HG03520 (cell line): ENCODE data around the gene MCC.
A peak's percentile ranks its signal among the peaks of the same experiment; 100 is the strongest.

ENCODE experiments used
- ATAC-seq: cut with Tn5 transposase; IDR thresholded peaks from one replicate; pipeline ENCODE4 v1.9.1; 2021; ENCODE audit warnings: mild to moderate bottlenecking, moderate library complexity; ENCODE audit not compliant: unreplicated experiment

The MCC gene

GRCh38 chr5:113043491-113043931, 444.7 kb downstream of the MCC start:
- ATAC-seq = no peak

GRCh38 chr5:113042491-113043243, 445.6 kb downstream of the MCC start:
- no peak for ATAC-seq

- no peak for ATAC-seq
Observed at GRCh38 chr5:113040672-113041260, 447.5 kb downstream of the MCC start.

GRCh38 chr5:113039934-113040285, 448.3 kb downstream of the MCC start:
- ATAC-seq = no peak

GRCh38 chr5:113039229-113039933, 448.9 kb downstream of the MCC start:
- no peak for ATAC-seq

GRCh38 chr5:113038714-113039113, 449.5 kb downstream of the MCC start:
- ATAC-seq = no peak

GRCh38 chr5:113038136-113038535, 450.1 kb downstream of the MCC start:
- no peak for ATAC-seq

GRCh38 chr5:113036826-113037225, 451.4 kb downstream of the MCC start:
- ATAC-seq = no peak

- ATAC-seq = no peak
Observed at GRCh38 chr5:113036321-113036720, 451.9 kb downstream of the MCC start.

GRCh38 chr5:113035096-113035495, 453.2 kb downstream of the MCC start:
- ATAC-seq = no peak

GRCh38 chr5:113034182-113034773, 454.0 kb downstream of the MCC start:
- no peak for ATAC-seq

- ATAC-seq = no peak
Observed at GRCh38 chr5:113031557-113031956, 456.7 kb downstream of the MCC start.

GRCh38 chr5:113031104-113031503, 457.1 kb downstream of the MCC start:
- ATAC-seq = no peak

GRCh38 chr5:113029614-113030013, 458.6 kb downstream of the MCC start:
- no peak for ATAC-seq

- no peak for ATAC-seq
Observed at GRCh38 chr5:113027431-113027830, 460.8 kb downstream of the MCC start.

GRCh38 chr5:113027015-113027414, 461.2 kb downstream of the MCC start:
- no peak for ATAC-seq

- no peak for ATAC-seq
Observed at GRCh38 chr5:113026211-113026610, 462.0 kb downstream of the MCC start.

GRCh38 chr5:113025596-113025995, 462.7 kb downstream of the MCC start:
- no peak for ATAC-seq

GRCh38 chr5:113024076-113024697, 464.1 kb downstream of the MCC start:
- ATAC-seq = no peak

- peak; percentile 76 for ATAC-seq
Observed at GRCh38 chr5:113022661-113023060, 465.6 kb downstream of the MCC start.
